Endothelial cell (in vitro differentiated cells): ENCODE data around the gene LRRTM2. TPM values are rescaled to one million over a fixed set of nuclear protein-coding genes. Genes with fewer than 3 reads are reported as not detected.

ENCODE experiments used
- DNase-seq: peaks from one replicate; pipeline ENCODE4 v3.0.0; 2021; ENCODE audit warnings: low spot score
- H3K27ac Mint-ChIP-seq: one replicate; pipeline ENCODE4 v1.8.0; 2021; ENCODE audit warnings: mixed read lengths, inconsistent platforms; ENCODE audit not compliant: unreplicated experiment
- H3K27me3 Mint-ChIP-seq: one replicate; pipeline ENCODE4 v1.8.0; 2021; ENCODE audit warnings: mild to moderate bottlenecking, moderate library complexity, mixed read lengths, inconsistent platforms; ENCODE audit not compliant: unreplicated experiment
- H3K36me3 Mint-ChIP-seq: one replicate; pipeline ENCODE4 v1.8.0; 2021; ENCODE audit warnings: mild to moderate bottlenecking, low read depth, mixed read lengths, inconsistent platforms; ENCODE audit not compliant: unreplicated experiment
- H3K4me1 Mint-ChIP-seq: one replicate; pipeline ENCODE4 v1.8.0; 2021; ENCODE audit warnings: mild to moderate bottlenecking, mixed read lengths, inconsistent platforms; ENCODE audit not compliant: unreplicated experiment
- H3K4me3 Mint-ChIP-seq: one replicate; pipeline ENCODE4 v1.8.0; 2021; ENCODE audit warnings: mild to moderate bottlenecking, mixed read lengths, inconsistent platforms; ENCODE audit not compliant: unreplicated experiment
- H3K9me3 Mint-ChIP-seq: one replicate; pipeline ENCODE4 v1.8.0; 2021; ENCODE audit warnings: mixed read lengths, inconsistent platforms; ENCODE audit not compliant: unreplicated experiment
- total RNA-seq: library from RNA; stranded (reverse); fragmentation: NEBNext Ultra II Directional; extraction: Animal tissue kit (Norgen Biotek cat#: 25700); gene quantifications from one replicate; pipeline ENCODE4 v1.2.1, GENCODE V29; 2021; ENCODE audit not compliant: unreplicated experiment
- TF ChIP-seq, protein P1 (sequence below): fragments of 200-600 bp; sonication (generic); IDR thresholded peaks from one replicate; pipeline ENCODE4 v1.5.0; 2021; ENCODE audit warnings: antibody characterized with exemption; ENCODE audit not compliant: unreplicated experiment

Gene LRRTM2
- total RNA-seq, 1 donor from 2014 or later = not detected

DNA sequence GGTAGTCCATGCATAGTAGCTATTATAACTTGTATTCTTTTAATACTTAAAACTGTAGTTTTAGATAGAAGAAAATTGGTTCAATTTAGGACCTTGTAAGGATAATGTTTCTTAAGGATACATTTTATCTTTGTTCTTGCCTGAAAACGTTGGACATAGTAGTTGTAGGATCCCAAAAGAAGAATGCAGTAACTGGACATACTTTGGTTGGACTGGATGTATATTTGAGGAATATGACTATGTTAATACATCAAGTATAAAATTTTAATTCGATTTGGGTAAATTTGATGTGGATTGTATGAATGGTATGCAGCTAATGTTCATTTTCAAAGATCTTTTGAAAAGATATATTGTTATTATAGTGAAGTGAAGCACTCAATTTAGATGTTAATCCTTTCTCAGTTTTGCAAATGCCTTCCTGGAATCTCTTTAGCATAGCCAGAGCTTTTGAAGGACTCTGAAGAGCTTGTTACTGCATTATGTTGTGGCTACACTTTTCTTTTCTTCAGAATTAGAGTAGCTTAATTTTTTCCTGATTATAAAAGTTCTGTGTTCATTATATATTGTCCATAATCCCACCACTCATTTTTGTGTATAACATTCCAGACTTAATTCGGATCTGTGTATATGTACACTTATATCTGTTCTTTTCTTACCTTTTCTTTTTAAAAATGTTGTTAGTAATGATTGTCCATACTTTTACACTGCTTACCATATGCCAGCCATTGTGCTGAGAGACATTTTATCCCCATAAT lies 41.2 kb downstream of the LRRTM2 start:
- no peak overlapping the region for H3K4me3 Mint-ChIP-seq
- H3K4me1 Mint-ChIP-seq = peaks cover 22% of the 10 kb centered on the region
- H3K27ac Mint-ChIP-seq = no peak overlapping the region
- peaks cover 18% of the 10 kb centered on the region for H3K36me3 Mint-ChIP-seq
- DNase-seq = no peak
- TF ChIP-seq, protein P1, sequence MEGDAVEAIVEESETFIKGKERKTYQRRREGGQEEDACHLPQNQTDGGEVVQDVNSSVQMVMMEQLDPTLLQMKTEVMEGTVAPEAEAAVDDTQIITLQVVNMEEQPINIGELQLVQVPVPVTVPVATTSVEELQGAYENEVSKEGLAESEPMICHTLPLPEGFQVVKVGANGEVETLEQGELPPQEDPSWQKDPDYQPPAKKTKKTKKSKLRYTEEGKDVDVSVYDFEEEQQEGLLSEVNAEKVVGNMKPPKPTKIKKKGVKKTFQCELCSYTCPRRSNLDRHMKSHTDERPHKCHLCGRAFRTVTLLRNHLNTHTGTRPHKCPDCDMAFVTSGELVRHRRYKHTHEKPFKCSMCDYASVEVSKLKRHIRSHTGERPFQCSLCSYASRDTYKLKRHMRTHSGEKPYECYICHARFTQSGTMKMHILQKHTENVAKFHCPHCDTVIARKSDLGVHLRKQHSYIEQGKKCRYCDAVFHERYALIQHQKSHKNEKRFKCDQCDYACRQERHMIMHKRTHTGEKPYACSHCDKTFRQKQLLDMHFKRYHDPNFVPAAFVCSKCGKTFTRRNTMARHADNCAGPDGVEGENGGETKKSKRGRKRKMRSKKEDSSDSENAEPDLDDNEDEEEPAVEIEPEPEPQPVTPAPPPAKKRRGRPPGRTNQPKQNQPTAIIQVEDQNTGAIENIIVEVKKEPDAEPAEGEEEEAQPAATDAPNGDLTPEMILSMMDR = no peak
- H3K9me3 Mint-ChIP-seq = no peaks in the 10 kb centered on the region
- peaks cover 6% of the 10 kb centered on the region for H3K27me3 Mint-ChIP-seq

DNA sequence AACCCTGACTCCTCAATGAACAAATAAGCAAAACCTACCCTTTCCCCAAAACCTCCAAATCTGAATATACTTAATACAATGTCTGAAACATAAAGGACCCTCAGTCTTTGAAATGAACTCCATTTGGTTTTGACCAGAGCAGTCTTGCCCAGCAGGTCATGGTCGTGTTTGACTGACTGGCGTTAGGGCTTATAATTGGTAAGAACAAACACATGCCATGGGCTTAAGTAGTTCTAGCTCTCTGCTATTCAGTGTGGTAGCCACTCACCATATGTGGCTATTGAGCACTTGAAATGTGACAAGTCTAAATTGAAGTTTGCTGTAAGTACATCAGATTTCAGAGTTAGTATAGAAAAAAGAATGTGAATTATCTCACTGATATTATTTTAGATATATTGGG lies 42.1 kb downstream of the LRRTM2 start:
- TF ChIP-seq, protein P1 = no peak
- peaks cover 22% of the 10 kb centered on the region for H3K4me1 Mint-ChIP-seq
- no peak for DNase-seq
- H3K4me3 Mint-ChIP-seq = no peak overlapping the region
- H3K36me3 Mint-ChIP-seq = peaks cover 23% of the 10 kb centered on the region
- H3K27me3 Mint-ChIP-seq = peaks cover 9% of the 10 kb centered on the region
- H3K27ac Mint-ChIP-seq = no peak overlapping the region
- no peaks in the 10 kb centered on the region for H3K9me3 Mint-ChIP-seq

DNA sequence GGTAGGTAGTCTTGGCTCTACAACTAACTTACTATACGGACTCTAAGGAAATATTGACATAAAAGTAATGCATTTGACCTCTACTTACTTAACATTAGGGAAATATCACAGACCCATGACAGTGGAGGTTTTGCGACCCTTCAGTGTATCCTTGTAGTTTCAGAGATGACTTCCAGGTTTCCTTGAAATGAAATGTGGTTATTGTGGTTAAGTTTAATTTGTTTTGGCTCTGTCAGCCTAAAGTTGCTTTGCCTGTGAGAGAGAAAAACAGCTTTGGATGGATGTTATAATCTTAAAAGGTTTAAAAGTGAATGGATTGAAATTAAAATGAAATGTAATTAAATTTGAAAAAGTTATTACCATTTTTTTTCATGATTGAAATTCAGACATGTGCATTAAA lies 42.9 kb downstream of the LRRTM2 start:
- H3K27me3 Mint-ChIP-seq = peaks cover 9% of the 10 kb centered on the region
- peaks cover 27% of the 10 kb centered on the region for H3K36me3 Mint-ChIP-seq
- no peaks in the 10 kb centered on the region for H3K9me3 Mint-ChIP-seq
- H3K4me3 Mint-ChIP-seq = no peak overlapping the region
- DNase-seq = no peak
- peaks cover 22% of the 10 kb centered on the region for H3K4me1 Mint-ChIP-seq
- TF ChIP-seq, protein P1 = no peak
- no peak overlapping the region for H3K27ac Mint-ChIP-seq

DNA sequence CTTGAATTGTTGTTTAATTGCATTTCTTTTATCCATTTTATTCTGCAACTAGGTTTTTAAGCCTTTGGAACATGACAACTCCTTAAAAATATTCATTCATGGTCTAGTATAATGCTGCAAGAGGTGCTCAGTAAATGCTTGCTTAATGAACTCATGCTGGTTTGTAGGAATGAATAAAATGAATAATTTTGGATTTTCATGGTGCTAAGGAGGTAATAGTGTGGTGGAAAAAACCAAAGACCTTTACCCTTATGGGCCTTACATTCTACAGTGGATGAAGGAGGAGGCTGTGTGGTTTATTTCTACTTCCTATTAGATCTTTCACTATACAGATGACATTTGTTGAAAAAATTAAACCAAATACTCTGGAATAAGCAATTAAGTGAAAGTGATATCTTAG lies 43.4 kb downstream of the LRRTM2 start:
- Mint-ChIP-seq H3K27ac (no peak overlapping the region), H3K27me3 (peaks cover 9% of the 10 kb centered on the region), H3K9me3 (no peaks in the 10 kb centered on the region), H3K4me3 (no peak overlapping the region), H3K36me3 (peaks cover 28% of the 10 kb centered on the region), H3K4me1 (peaks cover 22% of the 10 kb centered on the region)
- TF ChIP-seq, protein P1 = no peak
- no peak for DNase-seq

DNA sequence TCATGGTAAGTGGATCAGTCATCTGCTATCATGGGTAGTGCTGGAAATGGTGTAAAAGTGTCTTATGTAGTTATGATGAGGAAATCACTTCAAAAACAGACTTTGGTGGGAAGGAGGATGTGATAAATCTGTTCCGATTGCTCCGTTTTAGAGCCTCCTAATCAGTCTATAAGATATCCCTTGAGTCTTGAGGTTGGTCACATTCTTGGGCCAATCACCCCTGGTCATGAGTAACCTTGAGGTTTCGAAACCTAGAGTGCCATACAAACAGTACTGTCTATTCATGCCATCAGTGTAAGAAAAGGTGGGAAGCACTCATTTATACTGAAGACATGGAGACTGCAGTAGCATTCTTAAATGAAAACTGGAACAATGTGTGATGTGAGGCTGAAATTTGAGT lies 45.8 kb downstream of the LRRTM2 start:
- TF ChIP-seq, protein P1 = no peak
- Mint-ChIP-seq H3K27ac (no peak overlapping the region), H3K27me3 (peaks cover 8% of the 10 kb centered on the region), H3K9me3 (no peaks in the 10 kb centered on the region), H3K4me3 (peak overlapping the region; percentile 2), H3K4me1 (peaks cover 13% of the 10 kb centered on the region), H3K36me3 (peaks cover 28% of the 10 kb centered on the region)
- no peak for DNase-seq
